CD4-positive, alpha-beta memory T cell (primary cell): Measurements from ENCODE around the gene MYO7A. TPM values are rescaled to one million over a fixed set of nuclear protein-coding genes. Genes with fewer than 3 reads are reported as not detected.

ENCODE experiments used
- CTCF ChIA-PET: fragments of 350-600 bp; sonication (Branson Sonifier 250); formaldehyde crosslinking; loops from one replicate; lab custom pipeline; 2021; ENCODE audit warnings: inconsistent platforms; ENCODE audit not compliant: partially characterized antibody; lab: Charles Lee
- POLR2A ChIA-PET: fragments of 350-600 bp; sonication (Branson Sonifier 250); formaldehyde crosslinking; loops from one replicate; lab custom pipeline; 2021; ENCODE audit not compliant: partially characterized antibody; lab: Charles Lee
- DNase-seq, 5 donors: peaks; one replicate each; pipeline versions ENCODE4 v3.0.0 to v3.0.0-alpha.2; 2020 to 2022; ENCODE audit warnings: mixed read lengths in 1 of 5
- H3K27ac ChIP-seq: one replicate; pipeline ENCODE4 v1.7.0; 2013; ENCODE audit warnings: low read depth, low read length
- H3K27me3 ChIP-seq: 2 replicates; pipeline ENCODE4 v1.7.0; 2013; ENCODE audit warnings: mild to moderate bottlenecking, low read length, moderate library complexity; ENCODE audit not compliant: insufficient read depth
- H3K36me3 ChIP-seq: 2 replicates; pipeline ENCODE4 v1.7.0; 2013; ENCODE audit warnings: mild to moderate bottlenecking, low read length, moderate library complexity; ENCODE audit not compliant: insufficient read depth
- H3K4me1 ChIP-seq: 2 replicates; pipeline ENCODE4 v1.7.0; 2013; ENCODE audit warnings: mild to moderate bottlenecking, low read length, moderate library complexity; ENCODE audit not compliant: insufficient read depth
- H3K4me3 ChIP-seq, 2 donors: one replicate each; pipeline ENCODE4 v1.7.0; 2013; ENCODE audit warnings: low read length in 2 of 2, mild to moderate bottlenecking in 1 of 2
- H3K9me3 ChIP-seq, 2 donors: one replicate each; pipeline ENCODE4 v1.7.0; 2013; ENCODE audit warnings: low read length in 2 of 2, control low read depth in 1 of 2; ENCODE audit not compliant: control insufficient read depth in 1 of 2
- H3K27ac Mint-ChIP-seq, 7 donors: one replicate each; pipeline ENCODE4 v1.8.0; 2020 to 2021; ENCODE audit warnings: mixed read lengths in 7 of 7, mild to moderate bottlenecking in 6 of 7, inconsistent platforms in 3 of 7, moderate library complexity in 3 of 7
- H3K27me3 Mint-ChIP-seq, 2 donors: one replicate each; pipeline ENCODE4 v1.8.0; 2020 to 2021; ENCODE audit warnings: mixed read lengths in 2 of 2
- H3K36me3 Mint-ChIP-seq, 2 donors: one replicate each; pipeline ENCODE4 v1.8.0; 2020 to 2021; ENCODE audit warnings: mixed read lengths in 2 of 2, inconsistent platforms in 1 of 2, mild to moderate bottlenecking in 1 of 2
- H3K4me1 Mint-ChIP-seq, 4 donors: one replicate each; pipeline ENCODE4 v1.8.0; 2020 to 2021; ENCODE audit warnings: mixed read lengths in 4 of 4, mild to moderate bottlenecking in 1 of 4
- H3K4me3 Mint-ChIP-seq, 8 donors: one replicate each; pipeline ENCODE4 v1.8.0; 2020 to 2021; ENCODE audit warnings: mixed read lengths in 8 of 8, mild to moderate bottlenecking in 7 of 8, moderate library complexity in 6 of 8, inconsistent platforms in 3 of 8
- H3K9me3 Mint-ChIP-seq, 8 donors: one replicate each; pipeline ENCODE4 v1.8.0; 2020 to 2021; ENCODE audit warnings: mixed read lengths in 8 of 8, mild to moderate bottlenecking in 5 of 8, inconsistent platforms in 3 of 8, moderate library complexity in 1 of 8
- intact Hi-C: fragments of 100-400 bp; cut with micrococcal nuclease; formaldehyde crosslinking; loops from one replicate; pipeline ENCODE4 v1.15.1; 2023
- polyA plus RNA-seq, 2 donors: library from polyadenylated mRNA; unstranded; fragments of 300-500 nt; fragmentation: Illumina TruSeq; gene quantifications; one replicate each; pipeline ENCODE4 v1.2.3, GENCODE V29; 2021
- total RNA-seq, 2 experiments: library from RNA; stranded (reverse); gene quantifications; one replicate each; pipeline ENCODE4 v1.2.3, GENCODE V29; 2021

Gene MYO7A
- total and polyA plus RNA-seq, 4 experiments from 2014 or later = 0.20 to 0.47 (median 0.24) TPM; not detected in 1

GRCh38 chr11:77129069-77129841 is 1.2 kb downstream of the MYO7A start:
- Mint-ChIP-seq H3K27ac (peak overlapping the region in 1 of 7 donors; percentile 35), H3K9me3 (no peaks in the 10 kb centered on the region), H3K4me3 (no peak overlapping the region), H3K4me1 (peaks cover 3 to 17% (median 8%) of the 10 kb centered on the region in 4 donors), H3K27me3 (no peaks in the 10 kb centered on the region), H3K36me3 (peaks cover 0 to under 1% of the 10 kb centered on the region in 2 donors)
- Histone ChIP-seq H3K4me1 (peaks cover 14% of the 10 kb centered on the region), H3K9me3 (no peaks in the 10 kb centered on the region), H3K27me3 (no peaks in the 10 kb centered on the region), H3K27ac (no peak overlapping the region), H3K4me3 (no peak overlapping the region), H3K36me3 (no peaks in the 10 kb centered on the region)
- no peak for DNase-seq
- POLR2A ChIA-PET = no interaction called here
- CTCF ChIA-PET = interaction anchor here (1.4 to 5.6 kb wide), 3 partner anchors 8 to 59 kb away, joined by 4 to 89 read pairs (median 5); no protein-coding TSS in a partner anchor
- intact Hi-C loops = no loop called here

- H3K4me1 ChIP-seq = peaks cover 14% of the 10 kb centered on the region
- no peaks in the 10 kb centered on the region for H3K9me3 ChIP-seq
- ChIA-PET CTCF (interaction anchor here (1.4 to 5.6 kb wide), 3 partner anchors 9 to 58 kb away, joined by 4 to 89 read pairs (median 5); no protein-coding TSS in a partner anchor), POLR2A (no interaction called here)
- intact Hi-C loops = no loop called here
- no peaks in the 10 kb centered on the region for H3K36me3 ChIP-seq
- peaks cover 3 to 17% (median 8%) of the 10 kb centered on the region in 4 donors for H3K4me1 Mint-ChIP-seq
- H3K9me3 Mint-ChIP-seq = no peaks in the 10 kb centered on the region
- H3K4me3 ChIP-seq = no peak overlapping the region
- no peak overlapping the region for H3K4me3 Mint-ChIP-seq
- H3K27me3 ChIP-seq = no peaks in the 10 kb centered on the region
- H3K27ac ChIP-seq = no peak overlapping the region
- DNase-seq = no peak
- H3K27me3 Mint-ChIP-seq = no peaks in the 10 kb centered on the region
- no peaks in the 10 kb centered on the region for H3K36me3 Mint-ChIP-seq
- peak overlapping the region in 2 of 7 donors; percentile 15 to 30 for H3K27ac Mint-ChIP-seq
Measured at GRCh38 chr11:77129842-77130756, 2.1 kb downstream of the MYO7A start.

GRCh38 chr11:77130763-77131513 is 2.9 kb downstream of the MYO7A start:
- H3K4me3 Mint-ChIP-seq = no peak overlapping the region
- intact Hi-C loops = no loop called here
- Histone ChIP-seq H3K4me1 (peaks cover 14% of the 10 kb centered on the region), H3K9me3 (no peaks in the 10 kb centered on the region), H3K36me3 (no peaks in the 10 kb centered on the region), H3K4me3 (no peak overlapping the region), H3K27ac (no peak overlapping the region), H3K27me3 (no peaks in the 10 kb centered on the region)
- no peaks in the 10 kb centered on the region for H3K36me3 Mint-ChIP-seq
- H3K4me1 Mint-ChIP-seq = peaks cover 3 to 17% (median 8%) of the 10 kb centered on the region in 4 donors
- H3K9me3 Mint-ChIP-seq = no peaks in the 10 kb centered on the region
- CTCF ChIA-PET = interaction anchor here (5.6 kb wide), 1 partner anchor 57 kb away, joined by 89 read pairs; no protein-coding TSS in a partner anchor
- no peaks in the 10 kb centered on the region for H3K27me3 Mint-ChIP-seq
- POLR2A ChIA-PET = no interaction called here
- H3K27ac Mint-ChIP-seq = peak overlapping the region in 1 of 7 donors; percentile 30
- DNase-seq = no peak

GRCh38 chr11:77131560-77131959 is 3.5 kb downstream of the MYO7A start:
- Histone ChIP-seq H3K27me3 (no peaks in the 10 kb centered on the region), H3K36me3 (no peaks in the 10 kb centered on the region), H3K27ac (no peak overlapping the region), H3K9me3 (no peaks in the 10 kb centered on the region), H3K4me1 (peaks cover 14% of the 10 kb centered on the region), H3K4me3 (no peak overlapping the region)
- Mint-ChIP-seq H3K27ac (no peak overlapping the region), H3K4me3 (no peak overlapping the region), H3K4me1 (peaks cover 3 to 14% (median 6%) of the 10 kb centered on the region in 4 donors), H3K9me3 (no peaks in the 10 kb centered on the region), H3K36me3 (no peaks in the 10 kb centered on the region), H3K27me3 (no peaks in the 10 kb centered on the region)
- POLR2A ChIA-PET = no interaction called here
- CTCF ChIA-PET = interaction anchor here (0.6 to 5.6 kb wide), 2 partner anchors 56 to 1057 kb away, joined by 4 to 89 read pairs; partner anchors contain the start of gene KCTD21
- no peak for DNase-seq
- intact Hi-C loops = no loop called here

- Histone ChIP-seq H3K36me3 (no peaks in the 10 kb centered on the region), H3K27ac (no peak overlapping the region), H3K4me1 (no peaks in the 10 kb centered on the region), H3K27me3 (no peaks in the 10 kb centered on the region), H3K9me3 (no peaks in the 10 kb centered on the region), H3K4me3 (no peak overlapping the region)
- DNase-seq = no peak
- H3K36me3 Mint-ChIP-seq = no peaks in the 10 kb centered on the region
- H3K4me1 Mint-ChIP-seq = peaks cover 0 to 2% (median under 1%) of the 10 kb centered on the region in 4 donors
- CTCF ChIA-PET = interaction anchor here (2.0 to 2.3 kb wide), 2 partner anchors 8 to 52 kb away, joined by 6 to 13 read pairs; partner anchors contain the start of gene MYO7A
- no peak overlapping the region for H3K27ac Mint-ChIP-seq
- H3K9me3 Mint-ChIP-seq = no peaks in the 10 kb centered on the region
- intact Hi-C loops = no loop called here
- no peak overlapping the region for H3K4me3 Mint-ChIP-seq
- peaks cover 0 to 18% of the 10 kb centered on the region in 2 donors for H3K27me3 Mint-ChIP-seq
- POLR2A ChIA-PET = no interaction called here
Measured at GRCh38 chr11:77135069-77135468, 7.0 kb downstream of the MYO7A start.

- Mint-ChIP-seq H3K9me3 (no peaks in the 10 kb centered on the region), H3K4me3 (no peak overlapping the region), H3K27me3 (peaks cover 0 to 18% of the 10 kb centered on the region in 2 donors), H3K27ac (no peak overlapping the region), H3K4me1 (peaks cover 0 to 2% (median under 1%) of the 10 kb centered on the region in 4 donors), H3K36me3 (no peaks in the 10 kb centered on the region)
- ChIA-PET CTCF (interaction anchor here (1.0 to 2.3 kb wide), 3 partner anchors 9 to 51 kb away, joined by 4 to 13 read pairs (median 6); partner anchors contain the start of gene MYO7A), POLR2A (no interaction called here)
- Histone ChIP-seq H3K27ac (no peak overlapping the region), H3K36me3 (no peaks in the 10 kb centered on the region), H3K27me3 (no peaks in the 10 kb centered on the region), H3K4me1 (no peaks in the 10 kb centered on the region), H3K9me3 (no peaks in the 10 kb centered on the region), H3K4me3 (no peak overlapping the region)
- intact Hi-C loops = no loop called here
- no peak for DNase-seq
Measured at GRCh38 chr11:77136074-77136473, 8.0 kb downstream of the MYO7A start.
